SKM-1 (cell line): ENCODE measurements around the gene TMCC2.

Source experiments
- DNase-seq: peaks from one replicate; lab custom pipeline; 2025; ENCODE audit not compliant: unreplicated experiment; lab: John Stamatoyannopoulos, UW

The TMCC2 gene

GRCh38 chr1:205321959-205322283 is 94.2 kb downstream of the TMCC2 start:
- no peak for DNase-seq
